Brain microvascular endothelial cell (primary cell): ENCODE measurements around the gene DCAF4.

Experiments used
- DNase-seq: peaks from one replicate; pipeline ENCODE4 v3.0.0-alpha.2; 2020
- H3K27ac ChIP-seq: fragments of 250-450 bp; sonication (Bioruptor Pico); 2 replicates; pipeline ENCODE4 v1.5.1; 2020; ENCODE audit warnings: mild to moderate bottlenecking, moderate library complexity
- H3K27me3 ChIP-seq: fragments of 250-450 bp; sonication (Bioruptor Pico); replicated peaks from 2 replicates; pipeline ENCODE4 v1.5.1; 2020; ENCODE audit warnings: mild to moderate bottlenecking
- H3K36me3 ChIP-seq: fragments of 250-450 bp; sonication (Bioruptor Pico); replicated peaks from 2 replicates; pipeline ENCODE4 v1.5.1; 2020; ENCODE audit warnings: mild to moderate bottlenecking
- H3K4me3 ChIP-seq: 2 replicates; pipeline ENCODE4 v1.5.1; 2011; ENCODE audit warnings: low read depth, mild to moderate bottlenecking, control low read depth, low read length, moderate library complexity
- CTCF ChIP-seq: IDR thresholded peaks from 2 replicates; pipeline ENCODE4 v1.5.1; 2011; ENCODE audit warnings: low read depth, mild to moderate bottlenecking, moderate library complexity, low read length, control low read depth, inconsistent platforms; ENCODE audit errors: missing control alignments
- in situ Hi-C: cut with HindIII; loops from 2 replicates; pipeline ENCODE4 v1.10.0; 2017; ENCODE audit warnings: low sequenced_read_pairs, low pct_ligation_motif_present

The DCAF4 gene

GRCh38 chr14:72926292-72927028 lies at the start of gene DCAF4:
DCAF4 (plus strand) TSS chr14:72926464; CDS start chr14:72937979, 11,515 bp downstream.
- peak; percentile 100 for DNase-seq
- TF ChIP-seq CTCF = no peak
- Histone ChIP-seq H3K4me3 (peak within 1 kb of the TSS; percentile 96), H3K27ac (peak within 1 kb of the TSS; percentile 87), H3K27me3 (no peaks in the 10 kb centered on the region), H3K36me3 (no peaks in the 10 kb centered on the region)
- in situ Hi-C loops = loop anchor here (25.0 kb wide), 1 partner anchor 414 kb away; no protein-coding TSS in a partner anchor

DNA sequence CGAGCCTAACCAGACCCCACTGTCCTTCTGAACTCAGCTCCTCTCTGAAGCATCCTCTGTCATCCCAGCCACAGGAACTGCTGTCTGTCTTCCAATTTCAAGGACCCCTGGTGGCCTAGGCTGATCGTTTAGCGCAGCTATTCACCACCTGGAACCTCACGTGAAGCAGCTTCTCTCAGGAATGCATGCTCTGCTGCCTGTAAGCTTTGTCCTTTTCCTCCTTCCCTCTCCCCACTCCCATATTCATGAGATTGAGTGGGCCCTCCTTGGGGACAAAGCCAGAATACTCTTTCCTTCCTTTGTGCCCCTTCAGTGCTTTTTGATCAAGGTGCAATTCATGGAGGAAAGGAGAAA lies 49.6 kb upstream of the DCAF4 start:
- in situ Hi-C loops = no loop called here
- DNase-seq = no peak
- no peak overlapping the region for H3K4me3 ChIP-seq
- H3K27ac ChIP-seq = no peak overlapping the region
- H3K27me3 ChIP-seq = no peaks in the 10 kb centered on the region
- no peaks in the 10 kb centered on the region for H3K36me3 ChIP-seq
- TF ChIP-seq CTCF = peak; percentile 20

DNA sequence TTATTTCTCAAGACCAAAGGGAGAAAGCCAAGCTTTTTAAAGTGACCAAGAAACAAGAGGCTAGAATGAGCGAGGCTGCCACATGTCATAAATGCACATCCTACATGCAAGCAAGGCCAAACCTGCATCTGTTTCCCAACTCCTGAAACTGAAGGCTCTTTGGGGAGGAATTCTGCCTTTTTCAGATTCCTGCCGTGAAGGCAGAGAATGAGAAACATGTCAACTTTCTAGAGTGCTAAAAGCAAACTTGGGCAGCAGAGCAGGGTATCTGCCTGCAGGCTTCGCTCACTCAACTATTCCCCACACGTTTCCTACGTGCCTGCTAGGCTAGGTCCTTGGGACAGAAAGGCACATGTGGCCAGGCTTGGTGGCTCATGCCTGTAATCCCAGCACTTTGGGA lies 47.5 kb upstream of the DCAF4 start:
- in situ Hi-C loops = no loop called here
- no peak for TF ChIP-seq CTCF
- Histone ChIP-seq H3K4me3 (no peak overlapping the region), H3K36me3 (no peaks in the 10 kb centered on the region), H3K27ac (no peak overlapping the region), H3K27me3 (no peaks in the 10 kb centered on the region)
- DNase-seq = no peak

DNA sequence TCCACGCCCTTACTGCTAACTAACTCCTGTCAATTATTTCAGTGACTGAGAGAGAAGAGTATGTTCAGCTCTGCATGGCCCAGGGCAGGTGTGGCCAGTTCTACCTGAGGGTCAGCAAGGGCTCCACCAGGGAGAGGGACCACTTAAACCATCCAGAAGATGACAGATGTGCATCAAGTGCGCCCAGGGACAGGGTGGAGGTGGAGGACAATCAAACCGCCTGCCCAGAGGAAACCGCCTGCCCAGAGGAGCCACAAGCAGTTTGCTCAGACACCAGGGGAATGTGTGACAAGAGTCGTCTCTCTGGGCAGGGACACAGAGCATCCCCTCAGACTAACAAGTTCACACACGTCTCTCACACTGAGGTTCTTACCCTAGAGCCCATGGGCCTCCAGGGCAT lies 46.8 kb upstream of the DCAF4 start:
- DNase-seq = no peak
- Histone ChIP-seq H3K4me3 (no peak overlapping the region), H3K36me3 (no peaks in the 10 kb centered on the region), H3K27me3 (no peaks in the 10 kb centered on the region), H3K27ac (no peak overlapping the region)
- TF ChIP-seq CTCF = no peak
- in situ Hi-C loops = no loop called here

- H3K27me3 ChIP-seq = no peaks in the 10 kb centered on the region
- no peaks in the 10 kb centered on the region for H3K36me3 ChIP-seq
- H3K27ac ChIP-seq = no peak overlapping the region
- in situ Hi-C loops = no loop called here
- no peak overlapping the region for H3K4me3 ChIP-seq
- TF ChIP-seq CTCF = no peak
- DNase-seq = no peak
Measured at GRCh38 chr14:72880164-72880563, 46.1 kb upstream of the DCAF4 start.

DNA sequence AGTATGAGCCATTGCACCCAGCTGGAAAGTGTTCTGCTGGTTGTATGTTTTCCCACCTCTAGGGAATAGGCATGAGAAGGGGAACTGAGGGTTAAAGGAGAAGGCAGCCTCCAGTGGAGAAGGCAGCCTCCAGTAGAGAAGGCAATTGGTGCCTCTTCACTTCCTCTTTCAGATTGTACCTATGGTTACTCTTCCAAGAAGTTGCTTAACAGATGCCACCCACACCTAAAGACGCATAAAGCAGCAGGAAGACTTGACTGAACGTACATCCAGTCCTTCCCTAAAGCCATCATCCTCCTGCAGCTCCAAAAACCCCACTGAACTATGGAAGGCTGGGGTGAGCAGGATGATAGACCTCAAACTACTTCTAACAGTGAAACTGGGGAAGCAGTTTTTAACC lies 45.4 kb upstream of the DCAF4 start:
- in situ Hi-C loops = no loop called here
- no peak for TF ChIP-seq CTCF
- DNase-seq = no peak
- H3K4me3 ChIP-seq = no peak overlapping the region
- H3K36me3 ChIP-seq = no peaks in the 10 kb centered on the region
- no peaks in the 10 kb centered on the region for H3K27me3 ChIP-seq
- H3K27ac ChIP-seq = no peak overlapping the region
